AG04450 (cell line): ENCODE measurements around the gene STIP1. TPM values are rescaled to one million over a fixed set of nuclear protein-coding genes. Genes with fewer than 3 reads are reported as not detected.

Experiments
- CTCF ChIA-PET: fragments of 300-600, 350-600 bp; formaldehyde crosslinking; extraction: SDS; loops from one replicate; lab custom pipeline; 2022; ENCODE audit warnings: antibody characterized with exemption, inconsistent platforms; lab: Charles Lee
- POLR2A ChIA-PET: fragments of 350-600 bp; formaldehyde crosslinking; extraction: SDS; loops from one replicate; lab custom pipeline; 2021; ENCODE audit warnings: antibody characterized with exemption, inconsistent platforms; lab: Yijun Ruan, JAX
- DNase-seq: peaks from one replicate; pipeline ENCODE4 v3.0.0-alpha.2; 2011; ENCODE audit warnings: low read depth, low spot score
- H3K27ac ChIP-seq: one replicate; pipeline ENCODE4 v1.5.1; 2012; ENCODE audit warnings: low read depth, low read length, control low read depth
- H3K27me3 ChIP-seq: one replicate; pipeline ENCODE4 v1.6.0; 2012; ENCODE audit warnings: low read length; ENCODE audit not compliant: control insufficient read depth, insufficient read depth
- H3K4me3 ChIP-seq: 2 replicates; pipeline ENCODE4 v1.5.1; 2011; ENCODE audit warnings: mild to moderate bottlenecking, low read depth, low read length, control low read depth
- H3K9me3 ChIP-seq: 2 replicates; pipeline ENCODE4 v1.5.1; 2012; ENCODE audit warnings: low read length; ENCODE audit not compliant: control insufficient read depth, insufficient read depth
- polyA plus RNA-seq: library from polyadenylated mRNA; depleted of rRNA; stranded (reverse); fragments of >200 nt; gene quantifications from 2 replicates; pipeline ENCODE4 v1.2.3, GENCODE V29; 2011
- TF ChIP-seq, protein P1 (sequence below): IDR thresholded peaks from 2 replicates; pipeline ENCODE4 v1.5.1; 2011; ENCODE audit warnings: low read depth, low read length, control low read depth, inconsistent platforms

The STIP1 gene
- polyA plus RNA-seq, 1 experiment = 171 TPM

DNA sequence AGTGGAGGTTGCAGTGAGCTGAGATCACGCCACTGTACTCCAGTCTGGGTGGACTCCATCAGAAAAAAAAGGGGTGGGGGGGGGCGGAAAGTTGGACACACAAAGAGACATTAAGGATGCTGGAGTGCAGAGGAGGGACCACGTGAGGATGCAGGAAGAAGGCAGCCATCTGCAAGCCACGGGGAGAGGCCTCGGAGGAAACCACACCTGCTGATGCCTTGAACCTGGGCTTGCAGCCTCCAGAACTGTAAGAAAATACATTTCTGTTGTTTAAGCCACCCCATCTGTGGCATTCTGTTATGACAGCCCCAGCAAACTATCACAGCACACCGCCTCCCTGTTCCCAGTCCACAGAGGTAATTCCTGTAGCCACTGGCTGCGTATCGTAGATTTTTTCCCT is 9.2 kb upstream of the STIP1 start:
- TF ChIP-seq, protein P1, sequence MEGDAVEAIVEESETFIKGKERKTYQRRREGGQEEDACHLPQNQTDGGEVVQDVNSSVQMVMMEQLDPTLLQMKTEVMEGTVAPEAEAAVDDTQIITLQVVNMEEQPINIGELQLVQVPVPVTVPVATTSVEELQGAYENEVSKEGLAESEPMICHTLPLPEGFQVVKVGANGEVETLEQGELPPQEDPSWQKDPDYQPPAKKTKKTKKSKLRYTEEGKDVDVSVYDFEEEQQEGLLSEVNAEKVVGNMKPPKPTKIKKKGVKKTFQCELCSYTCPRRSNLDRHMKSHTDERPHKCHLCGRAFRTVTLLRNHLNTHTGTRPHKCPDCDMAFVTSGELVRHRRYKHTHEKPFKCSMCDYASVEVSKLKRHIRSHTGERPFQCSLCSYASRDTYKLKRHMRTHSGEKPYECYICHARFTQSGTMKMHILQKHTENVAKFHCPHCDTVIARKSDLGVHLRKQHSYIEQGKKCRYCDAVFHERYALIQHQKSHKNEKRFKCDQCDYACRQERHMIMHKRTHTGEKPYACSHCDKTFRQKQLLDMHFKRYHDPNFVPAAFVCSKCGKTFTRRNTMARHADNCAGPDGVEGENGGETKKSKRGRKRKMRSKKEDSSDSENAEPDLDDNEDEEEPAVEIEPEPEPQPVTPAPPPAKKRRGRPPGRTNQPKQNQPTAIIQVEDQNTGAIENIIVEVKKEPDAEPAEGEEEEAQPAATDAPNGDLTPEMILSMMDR = no peak
- no peaks in the 10 kb centered on the region for H3K27me3 ChIP-seq
- CTCF ChIA-PET = interaction anchor here (0.6 to 1.6 kb wide), 2 partner anchors 12 to 306 kb away, joined by 3 to 4 read pairs; no protein-coding TSS in a partner anchor
- no peak for DNase-seq
- H3K4me3 ChIP-seq = no peak overlapping the region
- H3K27ac ChIP-seq = no peak overlapping the region
- H3K9me3 ChIP-seq = peaks cover 13% of the 10 kb centered on the region
- POLR2A ChIA-PET = interaction anchor here (0.6 kb wide), 1 partner anchor 41 kb away, joined by 12 read pairs; no protein-coding TSS in a partner anchor

DNA sequence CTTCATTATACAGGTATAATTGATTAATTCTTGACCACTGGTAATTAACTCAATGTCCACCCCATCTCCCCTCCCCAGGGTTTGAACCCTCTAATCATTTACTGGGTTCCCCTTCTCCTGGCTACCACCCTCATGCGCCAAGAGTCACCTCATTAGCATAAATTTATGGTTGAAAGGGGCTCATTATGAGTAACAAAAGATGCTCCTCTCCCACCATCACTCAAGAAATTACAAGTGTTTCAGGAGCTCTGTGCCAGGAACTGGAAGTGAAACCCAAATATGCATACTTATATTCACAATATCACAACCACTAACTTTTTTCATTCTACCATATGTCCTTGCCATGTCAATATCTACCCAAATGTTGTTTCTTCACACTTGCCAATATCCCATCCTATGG is 7.8 kb upstream of the STIP1 start:
- TF ChIP-seq, protein P1 = no peak
- no peak overlapping the region for H3K27ac ChIP-seq
- ChIA-PET CTCF (interaction anchor here (1.6 kb wide), 1 partner anchor 13 kb away, joined by 3 read pairs; no protein-coding TSS in a partner anchor), POLR2A (no interaction called here)
- H3K4me3 ChIP-seq = no peak overlapping the region
- H3K9me3 ChIP-seq = peaks cover 13% of the 10 kb centered on the region
- H3K27me3 ChIP-seq = no peaks in the 10 kb centered on the region
- no peak for DNase-seq

DNA sequence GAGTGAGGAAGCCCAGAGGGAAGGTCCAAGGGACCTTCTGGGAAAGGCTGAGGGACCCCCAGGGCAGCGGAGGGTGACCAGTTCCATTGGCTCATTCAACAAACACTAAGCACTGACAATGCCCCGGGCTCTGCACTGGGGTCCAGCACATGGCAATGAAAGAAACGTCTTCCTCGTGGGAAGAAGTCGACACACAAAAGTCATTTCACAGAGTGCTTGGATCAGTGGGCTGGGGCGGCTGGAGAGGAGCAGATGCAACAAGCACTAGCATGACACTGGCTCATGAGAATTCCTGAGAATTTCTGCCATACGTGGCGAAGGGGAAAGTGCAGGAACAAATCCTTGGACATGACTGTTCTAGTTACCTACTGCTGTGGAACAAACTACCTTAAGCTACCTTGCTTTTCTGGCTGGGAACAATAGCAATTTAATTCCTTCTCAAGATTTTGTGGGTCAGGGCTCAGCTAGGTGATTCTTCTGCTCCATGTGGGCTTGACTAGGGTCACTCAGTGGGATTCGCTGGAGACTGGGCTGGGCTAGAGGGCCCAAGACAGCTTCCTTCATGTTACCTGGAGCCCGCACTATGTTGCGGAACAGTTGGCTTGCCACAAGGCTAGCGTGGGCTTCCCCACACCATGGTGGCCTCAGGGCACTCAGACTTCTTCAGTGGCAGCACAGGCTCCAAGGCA is 6.9 kb upstream of the STIP1 start:
- CTCF ChIA-PET = interaction anchor here (0.5 kb wide), 1 partner anchor 73 kb away, joined by 4 read pairs; no protein-coding TSS in a partner anchor
- TF ChIP-seq, protein P1 = no peak
- POLR2A ChIA-PET = no interaction called here
- H3K4me3 ChIP-seq = no peak overlapping the region
- H3K27ac ChIP-seq = no peak overlapping the region
- peaks cover 6% of the 10 kb centered on the region for H3K9me3 ChIP-seq
- DNase-seq = no peak
- no peaks in the 10 kb centered on the region for H3K27me3 ChIP-seq

DNA sequence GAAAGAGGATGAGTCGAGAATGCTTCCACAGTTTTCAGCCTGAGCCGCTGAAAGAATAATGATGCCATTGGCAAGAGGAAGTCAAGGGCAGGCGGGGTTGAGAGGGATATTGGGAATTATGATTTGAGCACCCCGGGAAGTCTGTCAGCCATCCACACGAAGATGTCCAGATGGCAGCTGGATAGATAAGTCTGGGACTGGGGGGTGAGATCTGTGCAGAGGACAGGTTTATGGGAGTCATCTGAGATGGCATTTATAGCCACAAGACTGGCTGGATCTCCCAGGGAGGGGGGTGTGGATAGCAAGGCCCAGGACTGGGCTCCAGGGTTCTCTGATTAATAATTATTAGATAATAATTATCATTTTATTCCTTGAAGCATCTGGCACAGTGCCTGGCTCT is 5.1 kb upstream of the STIP1 start:
- Histone ChIP-seq H3K27me3 (no peaks in the 10 kb centered on the region), H3K27ac (no peak overlapping the region), H3K4me3 (peak overlapping the region; percentile 1), H3K9me3 (no peaks in the 10 kb centered on the region; the same call in 1 of the 2 replicates)
- ChIA-PET POLR2A (interaction anchor here (0.6 to 1.4 kb wide), 4 partner anchors 10 to 136 kb away, joined by 3 to 7 read pairs (median 6); partner anchors contain the start of genes PRDX5 and TRMT112), CTCF (interaction anchor here (1.2 to 2.1 kb wide), 2 partner anchors 28 to 124 kb away, joined by 7 to 8 read pairs; no protein-coding TSS in a partner anchor)
- TF ChIP-seq, protein P1 = no peak
- DNase-seq = no peak
